ENCODE data around the gene IYD.
"Not testable (repeated sequence)": the region's sequence is repeated elsewhere in the genome, so short reads cannot be mapped to it uniquely, and the experiment has no call there.

Gene IYD

GRCh38 chr6:150435360-150435759 is 66.5 kb downstream of the IYD start:
- no peak for DNase-seq

DNA sequence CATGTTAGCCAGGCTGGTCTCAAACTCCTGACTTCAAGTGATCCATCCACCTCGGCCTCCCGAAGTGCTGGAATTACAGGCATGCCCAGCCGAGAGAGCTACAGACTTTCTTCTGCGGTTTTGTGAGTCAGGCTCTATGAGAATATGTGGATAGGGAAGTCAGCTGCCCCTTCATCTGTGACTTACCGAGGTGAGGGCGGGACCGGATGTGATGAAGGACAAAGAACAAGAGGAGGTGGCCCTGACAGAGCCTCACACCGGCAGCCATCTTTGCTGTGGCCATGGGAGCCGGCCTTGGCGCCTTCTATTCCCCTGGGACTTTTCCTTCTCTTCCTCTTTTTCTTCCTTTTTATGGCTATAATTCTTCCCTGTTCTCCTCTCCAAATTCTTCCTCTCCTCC is 67.0 kb downstream of the IYD start:
- DNase-seq = no peak

- no peak for DNase-seq
These were observed 70.6 kb downstream of the IYD start for GRCh38 chr6:150439373-150439772.

DNA sequence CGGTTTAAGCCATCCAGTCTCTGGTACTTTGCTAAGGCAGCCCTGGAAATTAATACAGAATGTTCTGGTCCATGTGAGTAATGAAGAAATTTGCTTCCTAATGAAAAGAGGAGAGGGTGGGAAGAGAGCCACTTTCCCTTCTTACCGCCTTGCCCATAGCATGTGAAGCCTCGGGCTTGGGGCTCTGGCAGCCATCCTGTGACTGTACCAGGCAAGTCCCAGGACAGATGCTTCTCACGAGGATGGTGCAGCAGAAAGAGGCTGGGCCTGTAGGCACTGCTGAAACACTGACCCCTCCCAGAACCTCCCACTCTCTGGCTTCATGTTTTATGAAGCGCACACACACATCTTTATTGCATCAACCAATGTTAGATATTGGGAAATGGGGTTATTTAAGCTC is 74.8 kb downstream of the IYD start:
- no peak for DNase-seq

GRCh38 chr6:150444308-150444707 is 75.5 kb downstream of the IYD start:
- no peak for DNase-seq

DNA sequence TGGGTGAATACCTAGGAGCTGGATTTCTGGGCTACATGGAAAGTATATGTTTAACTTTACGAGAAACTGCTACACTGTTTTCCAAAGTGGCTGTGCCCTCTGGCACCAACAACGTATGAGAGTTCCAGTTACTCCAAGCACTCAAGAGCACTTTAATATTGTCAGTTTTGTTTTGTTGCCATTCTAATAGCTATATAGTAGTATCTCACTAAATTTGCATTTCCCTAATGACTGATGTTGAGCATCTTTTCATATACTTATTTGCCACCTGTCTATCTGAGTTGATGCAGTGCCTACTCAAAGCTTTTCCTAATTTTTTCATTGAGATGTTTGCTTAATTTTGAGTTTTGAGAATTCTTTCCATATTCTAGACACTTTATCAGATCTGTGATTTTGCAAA is 76.7 kb downstream of the IYD start:
- DNase-seq = no peak

- no peak for DNase-seq
These were observed 79.4 kb downstream of the IYD start for GRCh38 chr6:150448221-150448620.

DNA sequence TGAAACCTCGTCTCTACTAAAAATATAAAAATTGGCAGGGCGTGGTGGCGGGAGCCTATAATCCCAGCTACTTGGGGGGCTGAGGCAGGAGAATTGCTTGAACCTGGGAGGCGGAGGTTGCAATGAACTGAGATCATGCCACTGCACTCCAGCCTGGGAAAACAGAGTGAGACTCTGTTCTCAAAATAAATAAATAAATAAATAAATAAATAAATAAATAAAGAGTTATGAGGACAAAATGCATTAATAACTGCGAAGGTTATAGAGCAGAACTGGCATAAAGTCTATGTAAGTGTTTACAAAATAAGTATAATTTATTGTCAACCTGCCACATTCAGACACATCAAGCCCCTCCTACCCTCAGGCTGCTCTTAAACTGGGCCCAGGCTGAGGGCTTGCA is 80.2 kb downstream of the IYD start:
- DNase-seq = not testable (repeated sequence)

- no peak for DNase-seq
These were observed 82.1 kb downstream of the IYD start for GRCh38 chr6:150450918-150451317.

GRCh38 chr6:150451807-150452427 is 83.1 kb downstream of the IYD start:
- DNase-seq = no peak

GRCh38 chr6:150452428-150453243 is 83.8 kb downstream of the IYD start:
- no peak for DNase-seq

- DNase-seq = no peak
These were observed 84.5 kb downstream of the IYD start for GRCh38 chr6:150453357-150453756.
